Activated T-cell treated with anti-CD3 and anti-CD28 coated beads for 48 hours (primary cell): ENCODE data around the gene CACNB3.

Source experiments
- DNase-seq: peaks from one replicate; pipeline ENCODE4 v3.0.0-alpha.2; 2020; ENCODE audit warnings: low read depth

CACNB3 gene

GRCh38 chr12:48817873-48818830 lies at the start of gene CACNB3:
Gene CACNB3, plus strand, starts transcription at chr12:48818496. Its CDS starts 434 bp downstream, at chr12:48818930.
- DNase-seq, result peak; percentile 65

DNA sequence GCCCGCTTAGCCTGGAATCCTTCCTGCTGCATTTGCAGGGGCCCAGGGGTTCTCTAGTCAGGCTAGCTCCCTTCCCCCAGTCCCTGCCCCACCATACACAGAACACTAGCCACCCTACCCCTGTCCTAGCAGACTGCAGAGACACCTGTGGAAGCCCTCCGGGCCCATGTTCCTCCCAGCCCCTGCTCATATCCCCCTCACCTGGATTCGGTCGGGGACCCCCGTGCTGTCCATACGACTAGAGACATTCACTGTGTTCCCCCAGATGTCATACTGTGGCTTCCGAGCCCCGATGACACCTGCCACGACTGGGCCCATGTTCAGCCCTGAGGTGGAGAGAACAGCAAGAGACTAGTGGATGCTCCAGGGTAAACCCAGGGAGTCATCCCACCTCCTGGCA lies 49.6 kb upstream of the CACNB3 start:
- DNase-seq, result no peak

- DNase-seq, result no peak
Measured at GRCh38 chr12:48770756-48771155, 47.5 kb upstream of the CACNB3 start.

DNA sequence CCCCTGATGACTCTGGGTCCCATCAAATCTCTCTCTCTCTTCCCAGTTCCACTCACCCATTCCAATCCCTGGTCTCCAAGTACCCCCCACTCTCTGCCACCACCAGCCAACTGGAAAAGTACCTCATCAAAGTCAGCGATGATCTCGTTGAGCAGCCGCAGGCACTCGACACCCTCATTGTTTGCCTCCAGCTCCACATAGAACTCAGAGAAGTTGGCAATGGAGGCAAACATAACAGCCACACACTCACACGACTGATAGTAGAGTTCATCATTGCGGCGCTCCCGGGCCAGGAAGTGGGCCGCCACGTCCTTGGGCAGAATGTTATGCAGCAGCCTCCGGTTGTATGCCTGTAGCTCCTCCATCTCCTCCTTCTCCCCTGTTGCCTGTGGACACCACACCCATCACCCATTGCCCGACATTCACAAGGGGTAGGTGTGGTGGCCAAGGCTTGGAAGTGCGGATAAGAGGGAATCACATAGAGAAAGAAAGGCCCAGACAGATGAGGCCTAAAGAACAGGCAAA lies 46.6 kb upstream of the CACNB3 start:
- no peak for DNase-seq

GRCh38 chr12:48773686-48774085 lies 44.6 kb upstream of the CACNB3 start:
- DNase-seq, result no peak

GRCh38 chr12:48774516-48774915 lies 43.8 kb upstream of the CACNB3 start:
- no peak for DNase-seq

GRCh38 chr12:48775299-48775698 lies 43.0 kb upstream of the CACNB3 start:
- no peak for DNase-seq

- DNase-seq, result no peak
Measured at GRCh38 chr12:48775991-48776649, 42.2 kb upstream of the CACNB3 start.

DNA sequence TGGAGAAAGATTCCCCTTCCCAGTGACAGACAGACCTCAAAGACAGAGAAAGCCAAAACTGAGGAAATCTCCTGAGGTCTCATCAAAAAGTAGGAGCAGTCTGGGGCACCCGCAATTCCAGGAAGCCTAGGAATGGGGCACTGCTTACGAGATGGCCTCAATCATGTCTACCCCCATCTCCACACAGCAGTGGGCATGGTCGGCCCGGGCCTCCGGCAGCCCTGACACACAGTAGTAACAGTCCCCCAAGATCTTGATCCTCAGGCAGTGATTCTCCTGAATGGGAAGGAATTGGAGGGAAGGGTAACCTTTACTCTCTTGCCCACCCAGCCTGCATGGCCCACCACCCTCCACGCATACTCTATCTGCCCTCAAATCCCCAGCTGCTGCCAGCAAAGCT lies 41.3 kb upstream of the CACNB3 start:
- DNase-seq, result no peak

GRCh38 chr12:48777501-48778400 lies 40.5 kb upstream of the CACNB3 start:
- no peak for DNase-seq

DNA sequence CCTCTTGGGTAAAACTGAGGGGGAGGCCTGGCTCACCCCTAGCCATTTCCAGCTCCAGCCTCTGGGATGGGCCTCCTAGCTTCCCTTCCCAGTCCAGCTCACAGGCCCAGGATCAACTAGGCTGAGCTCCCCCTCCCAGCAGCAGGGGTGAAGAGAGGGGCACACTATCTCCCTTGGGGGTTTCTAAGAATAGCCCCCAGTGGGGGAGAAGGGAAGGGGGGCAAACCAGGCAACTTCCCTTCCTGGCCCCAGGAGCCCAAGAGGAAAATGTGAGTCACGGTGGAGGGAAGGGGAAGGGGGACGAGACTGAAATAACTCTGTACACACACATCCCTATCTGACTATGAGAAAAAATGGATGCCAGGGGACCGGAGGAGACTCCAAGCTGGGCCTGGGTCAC lies 38.4 kb upstream of the CACNB3 start:
- no peak for DNase-seq

GRCh38 chr12:48780381-48781025 lies 37.8 kb upstream of the CACNB3 start:
- no peak for DNase-seq

DNA sequence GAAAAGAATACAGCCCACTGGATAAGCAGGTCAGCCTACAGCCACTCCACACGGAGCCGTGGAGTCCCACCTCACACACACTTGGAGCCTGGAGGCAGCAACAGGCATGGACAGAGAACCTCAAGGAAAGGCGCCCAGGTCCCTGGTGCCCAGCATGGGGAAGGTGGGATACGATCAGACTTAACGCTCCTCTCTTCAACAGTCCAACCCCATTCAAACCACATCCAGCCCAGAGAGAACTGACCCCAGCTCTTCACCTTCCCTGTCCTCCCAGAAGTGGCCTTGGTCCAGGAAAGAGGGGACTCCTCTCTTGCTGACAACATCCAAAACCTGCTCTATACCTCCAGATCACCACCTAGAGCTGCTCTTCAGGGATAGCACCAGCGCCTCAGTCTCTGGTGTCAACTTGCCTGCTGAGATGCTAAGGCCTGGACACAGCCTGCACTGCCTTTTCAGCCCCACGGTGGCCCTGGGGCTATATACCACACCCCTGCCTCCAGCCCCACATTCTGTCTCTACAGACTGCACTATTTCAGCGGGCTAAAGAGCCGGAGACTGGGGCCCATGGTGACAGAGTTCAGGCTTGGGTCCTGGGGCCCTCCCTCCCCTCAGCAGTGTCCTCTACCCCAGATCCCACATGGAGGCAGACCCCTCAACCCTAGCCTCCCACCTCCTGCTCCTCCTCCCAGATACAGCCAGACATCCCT lies 36.4 kb upstream of the CACNB3 start:
- no peak for DNase-seq

DNA sequence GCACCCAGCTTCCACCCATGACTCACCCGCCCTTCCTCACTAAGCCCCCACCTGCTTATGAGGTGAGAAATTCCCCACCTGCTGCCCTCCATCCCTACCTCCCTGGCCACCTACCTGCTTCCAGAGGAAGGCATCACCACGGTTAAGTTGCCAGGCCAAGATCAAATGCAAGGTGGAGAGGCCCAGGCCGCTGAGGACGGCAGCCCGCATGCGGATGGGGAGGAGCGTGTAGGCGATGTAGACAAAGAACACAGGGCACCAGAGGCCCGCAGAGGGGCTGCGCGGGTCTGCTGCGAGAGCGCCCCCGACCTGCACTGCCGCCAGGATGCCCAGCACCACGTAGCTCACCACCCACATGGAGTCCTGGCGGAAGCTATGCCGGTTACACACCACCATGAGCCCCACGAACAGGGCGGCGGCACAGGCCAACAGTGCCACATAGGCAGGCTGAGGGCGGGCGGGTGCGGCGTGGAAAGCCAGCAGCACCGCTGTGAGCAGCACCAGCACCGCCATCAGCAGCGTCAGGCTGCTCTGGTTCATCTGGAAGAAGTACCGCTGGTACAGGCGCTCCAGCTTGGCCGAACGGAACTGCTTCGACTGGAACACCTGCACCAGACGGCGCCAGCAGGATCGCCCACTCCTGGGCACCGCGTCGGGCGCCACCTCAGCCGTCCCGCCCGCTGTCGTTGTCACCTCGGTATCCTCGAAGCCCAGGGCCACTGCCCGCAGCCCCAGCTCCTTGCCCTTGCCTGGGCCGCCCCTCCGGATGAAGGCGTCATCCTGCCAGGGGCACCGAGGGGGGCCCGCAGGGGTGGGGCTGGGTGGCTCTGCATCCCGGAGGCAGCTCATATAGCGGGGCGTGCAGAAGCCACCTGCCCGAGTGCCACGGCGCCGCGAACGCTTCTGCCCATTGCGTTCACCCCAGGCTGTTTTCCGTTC lies 35.6 kb upstream of the CACNB3 start:
- DNase-seq, result no peak

- no peak for DNase-seq
Measured at GRCh38 chr12:48783432-48783831, 34.9 kb upstream of the CACNB3 start.

DNA sequence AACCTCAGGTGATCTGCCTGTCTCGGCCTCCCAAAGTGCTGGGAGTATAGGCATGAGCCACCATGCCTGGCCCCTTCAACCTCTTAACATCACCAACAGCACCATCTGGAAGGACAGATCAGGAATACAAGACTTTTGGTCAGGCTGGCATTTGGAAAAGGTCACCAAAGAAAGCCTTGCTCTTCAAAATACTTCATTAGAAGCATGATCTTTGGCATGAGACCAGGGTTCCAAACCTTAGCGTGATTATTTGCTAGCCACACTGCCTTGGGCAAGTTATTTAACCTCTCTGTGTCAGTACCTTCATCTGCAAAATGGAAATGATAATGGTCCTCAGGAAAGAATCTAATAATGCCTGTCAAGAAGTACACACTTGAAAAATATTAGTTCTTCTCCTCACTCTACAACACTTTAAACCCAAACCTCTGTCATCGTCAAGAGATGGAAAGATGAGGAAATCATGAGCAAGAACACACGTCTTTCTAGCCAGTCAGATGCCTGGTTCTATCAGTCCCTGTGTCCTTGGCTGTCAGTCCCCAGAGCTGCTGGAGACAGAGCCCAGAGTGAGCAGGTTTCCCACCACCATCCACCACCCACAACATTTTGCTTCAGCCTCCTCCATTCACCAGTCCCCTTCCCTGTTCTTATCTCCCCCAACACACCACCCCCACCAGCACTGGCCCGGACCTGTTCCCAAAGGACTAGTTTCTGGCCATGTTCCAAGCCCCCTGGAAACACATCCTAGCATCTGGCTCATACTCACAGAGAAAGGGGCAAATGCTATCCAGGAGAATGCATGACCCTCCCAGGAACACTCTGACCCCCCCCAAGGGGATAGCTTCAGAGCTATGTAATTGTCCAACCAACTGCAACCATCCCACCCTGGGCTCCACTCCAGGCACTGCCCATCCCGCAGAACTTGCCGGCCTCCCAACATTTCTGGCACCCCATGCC lies 31.4 kb upstream of the CACNB3 start:
- DNase-seq, result no peak

GRCh38 chr12:48787791-48788523 lies 30.3 kb upstream of the CACNB3 start:
- no peak for DNase-seq

DNA sequence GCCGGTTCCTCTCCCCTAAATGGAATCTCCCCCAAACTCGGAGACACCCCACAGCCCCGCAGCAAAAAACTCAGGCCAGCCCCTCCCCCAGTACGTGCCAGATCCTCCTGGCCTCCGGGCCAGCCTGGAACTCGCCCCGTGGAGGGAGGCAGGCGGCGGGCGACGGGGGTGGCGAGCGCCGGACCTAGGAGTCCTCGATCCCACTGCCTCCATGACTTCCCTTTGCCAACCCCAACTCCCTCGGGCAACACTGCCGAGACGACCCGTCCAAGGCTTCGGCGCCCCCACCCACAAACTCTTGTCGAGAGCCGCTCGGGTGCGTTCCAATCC lies 29.8 kb upstream of the CACNB3 start:
- no peak for DNase-seq
